GM21360 (cell line): ENCODE results near the gene ATP1A1.

Experiments
- ATAC-seq: cut with Tn5 transposase; IDR thresholded peaks from one replicate; pipeline ENCODE4 v1.9.1; 2021; ENCODE audit warnings: mild to moderate bottlenecking, moderate library complexity; ENCODE audit not compliant: unreplicated experiment

The ATP1A1 gene

GRCh38 chr1:116389013-116389412 lies 16.0 kb downstream of the ATP1A1 start:
- no peak for ATAC-seq

- no peak for ATAC-seq
These were observed 16.6 kb downstream of the ATP1A1 start for GRCh38 chr1:116389686-116390085.

GRCh38 chr1:116390195-116390594 lies 17.2 kb downstream of the ATP1A1 start:
- no peak for ATAC-seq

- no peak for ATAC-seq
These were observed 18.1 kb downstream of the ATP1A1 start for GRCh38 chr1:116391185-116391584.

GRCh38 chr1:116392717-116393404 lies 19.8 kb downstream of the ATP1A1 start:
- no peak for ATAC-seq

- ATAC-seq, result no peak
These were observed 20.7 kb downstream of the ATP1A1 start for GRCh38 chr1:116393792-116394191.

GRCh38 chr1:116394270-116394669 lies 21.2 kb downstream of the ATP1A1 start:
- ATAC-seq, result no peak

GRCh38 chr1:116396769-116397168 lies 23.7 kb downstream of the ATP1A1 start:
- no peak for ATAC-seq

- ATAC-seq, result no peak
These were observed 24.7 kb downstream of the ATP1A1 start for GRCh38 chr1:116397728-116398127.

- no peak for ATAC-seq
These were observed 27.7 kb downstream of the ATP1A1 start for GRCh38 chr1:116400780-116401179.

- no peak for ATAC-seq
These were observed 28.7 kb downstream of the ATP1A1 start for GRCh38 chr1:116401646-116402176.

GRCh38 chr1:116402333-116402732 lies 29.3 kb downstream of the ATP1A1 start:
- no peak for ATAC-seq

GRCh38 chr1:116403496-116404136 lies 30.6 kb downstream of the ATP1A1 start:
- no peak for ATAC-seq

GRCh38 chr1:116404699-116405098 lies 31.7 kb downstream of the ATP1A1 start:
- ATAC-seq, result no peak

- no peak for ATAC-seq
These were observed 32.4 kb downstream of the ATP1A1 start for GRCh38 chr1:116405241-116406135.

GRCh38 chr1:116407033-116407432 lies 34.0 kb downstream of the ATP1A1 start:
- ATAC-seq, result no peak

GRCh38 chr1:116408193-116408592 lies 35.1 kb downstream of the ATP1A1 start:
- ATAC-seq, result no peak

- no peak for ATAC-seq
These were observed 36.0 kb downstream of the ATP1A1 start for GRCh38 chr1:116408803-116409720.

GRCh38 chr1:116409751-116410191 lies 36.7 kb downstream of the ATP1A1 start:
- ATAC-seq, result no peak

GRCh38 chr1:116411784-116412479 lies 38.9 kb downstream of the ATP1A1 start:
- ATAC-seq, result no peak
